Activated CD4-positive, alpha-beta T cell treated with anti-CD3 and anti-CD28 coated beads for 1 hour (primary cell): ENCODE measurements around the gene CASP1.

Experiments
- DNase-seq: peaks from one replicate; pipeline ENCODE4 v3.0.0-alpha.2; 2020

Gene CASP1

GRCh38 chr11:104979839-104980238 lies 55.1 kb downstream of the CASP1 start:
- DNase-seq = no peak
